Globus pallidus (tissue), 1 donor: Measurements from ENCODE around the gene MINK1.
A peak's percentile ranks its signal among the peaks of the same experiment; 100 is the strongest.
"Not testable (repeated sequence)": the region's sequence is repeated elsewhere in the genome, so short reads cannot be mapped to it uniquely, and the experiment has no call there.

Experiments used
- DNase-seq: peaks from one replicate; pipeline ENCODE4 v3.0.0-alpha.2; 2015; ENCODE audit warnings: low spot score

The MINK1 gene

GRCh38 chr17:4899341-4900230 lies 66.4 kb downstream of the MINK1 start, which contains the start of gene C17orf107:
C17orf107 (plus strand) TSS chr17:4899536; CDS start chr17:4899763, 227 bp downstream.
- no peak for DNase-seq

GRCh38 chr17:4900231-4901107 lies 67.3 kb downstream of the MINK1 start:
- no peak for DNase-seq

- no peak for DNase-seq
Measured at GRCh38 chr17:4901108-4901647, 68.0 kb downstream of the MINK1 start.

- DNase-seq = peak; percentile 35
Measured at GRCh38 chr17:4901648-4902344, 68.7 kb downstream of the MINK1 start.

GRCh38 chr17:4902540-4902939 lies 69.4 kb downstream of the MINK1 start:
- no peak for DNase-seq

- peak; percentile 64 for DNase-seq
Measured at GRCh38 chr17:4903051-4903818, 70.1 kb downstream of the MINK1 start, which contains the start of gene CHRNE. CHRNE (minus strand) TSS chr17:4903098; CDS start chr17:4903063, 35 bp downstream.

GRCh38 chr17:4906642-4907041 lies 73.5 kb downstream of the MINK1 start:
- not testable (repeated sequence) for DNase-seq

- DNase-seq = no peak
Measured at GRCh38 chr17:4908301-4908700, 75.2 kb downstream of the MINK1 start.

- peak; percentile 92 for DNase-seq
Measured at GRCh38 chr17:4908711-4909496, 75.8 kb downstream of the MINK1 start.

- no peak for DNase-seq
Measured at GRCh38 chr17:4913994-4914393, 80.9 kb downstream of the MINK1 start.

GRCh38 chr17:4914551-4914950 lies 81.4 kb downstream of the MINK1 start:
- not testable (repeated sequence) for DNase-seq

GRCh38 chr17:4919511-4920047 lies 86.4 kb downstream of the MINK1 start:
- no peak for DNase-seq

- no peak for DNase-seq
Measured at GRCh38 chr17:4920351-4921048, 87.4 kb downstream of the MINK1 start.

- no peak for DNase-seq
Measured at GRCh38 chr17:4921320-4921719, 88.2 kb downstream of the MINK1 start.

- not testable (repeated sequence) for DNase-seq
Measured at GRCh38 chr17:4926577-4927335, 93.6 kb downstream of the MINK1 start.

- DNase-seq = no peak
Measured at GRCh38 chr17:4928881-4929280, 95.7 kb downstream of the MINK1 start.

GRCh38 chr17:4931963-4932362 lies 98.8 kb downstream of the MINK1 start, which contains the start of gene GP1BA:
GP1BA (plus strand) TSS chr17:4932277; CDS start chr17:4932605, 328 bp downstream.
- DNase-seq = no peak

- DNase-seq = no peak
Measured at GRCh38 chr17:4932756-4933155, 99.6 kb downstream of the MINK1 start.
